Neuronal stem cell (in vitro differentiated cells): ENCODE measurements around the gene RASD2.
A peak's percentile ranks its signal among the peaks of the same experiment; 100 is the strongest.

Experiments
- DNase-seq: peaks from one replicate; pipeline ENCODE4 v3.0.0-alpha.2; 2013; ENCODE audit warnings: low spot score
- H2AFZ ChIP-seq: one replicate; pipeline ENCODE4 v1.6.1; 2013; ENCODE audit warnings: mild to moderate bottlenecking, low read length, inconsistent platforms
- H2AK5ac ChIP-seq: 2 replicates; pipeline ENCODE4 v1.6.1; 2013; ENCODE audit warnings: low read depth, mild to moderate bottlenecking, inconsistent platforms, low read length, moderate library complexity, mixed read lengths
- H2BK120ac ChIP-seq: 2 replicates; pipeline ENCODE4 v1.6.1; 2013; ENCODE audit warnings: low read depth, mild to moderate bottlenecking, inconsistent platforms, low read length, moderate library complexity, mixed read lengths
- H2BK12ac ChIP-seq: one replicate; pipeline ENCODE4 v1.6.1; 2013; ENCODE audit warnings: low read length, inconsistent platforms
- H2BK15ac ChIP-seq: 2 replicates; pipeline ENCODE4 v1.6.1; 2013; ENCODE audit warnings: mild to moderate bottlenecking, low read length, inconsistent platforms, mixed read lengths
- H2BK5ac ChIP-seq: one replicate; pipeline ENCODE4 v1.6.1; 2013; ENCODE audit warnings: inconsistent platforms, mild to moderate bottlenecking, low read length, moderate library complexity
- H3K14ac ChIP-seq: one replicate; pipeline ENCODE4 v1.6.1; 2013; ENCODE audit warnings: low read length, inconsistent platforms
- H3K18ac ChIP-seq: 2 replicates; pipeline ENCODE4 v1.6.1; 2013; ENCODE audit warnings: low read length, inconsistent platforms
- H3K23ac ChIP-seq: 2 replicates; pipeline ENCODE4 v1.6.1; 2013; ENCODE audit warnings: low read depth, mild to moderate bottlenecking, mixed read lengths, low read length, inconsistent platforms; ENCODE audit not compliant: poor library complexity
- H3K27ac ChIP-seq: replicated peaks from 3 replicates; pipeline ENCODE4 v1.5.1; 2013; ENCODE audit warnings: low read length, inconsistent platforms
- H3K27me3 ChIP-seq, 3 experiments: 2 replicates each; pipeline ENCODE4 v1.6.1; 2013; ENCODE audit warnings: low read length in 3 of 3, mild to moderate bottlenecking in 2 of 3, inconsistent platforms in 1 of 3, low read depth in 1 of 3, mixed read lengths in 1 of 3, moderate library complexity in 1 of 3; ENCODE audit not compliant: control insufficient read depth in 3 of 3, insufficient read depth in 3 of 3
- H3K36me3 ChIP-seq, 2 donors: replicated peaks in 1 of 2; 2 replicates each; pipeline ENCODE4 v1.6.1; 2013; ENCODE audit warnings: low read length in 2 of 2; ENCODE audit not compliant: control insufficient read depth in 2 of 2, insufficient read depth in 2 of 2
- H3K4ac ChIP-seq: 2 replicates; pipeline ENCODE4 v1.6.1; 2013; ENCODE audit warnings: inconsistent platforms, mild to moderate bottlenecking, low read length, moderate library complexity
- H3K4me1 ChIP-seq, 2 donors: 1 replicate in 1 of 2; 2 replicates in 1 of 2; pipeline ENCODE4 v1.6.1; 2013; ENCODE audit warnings: low read length in 2 of 2, low read depth in 1 of 2; ENCODE audit not compliant: control insufficient read depth in 2 of 2, insufficient read depth in 1 of 2
- H3K4me2 ChIP-seq: one replicate; pipeline ENCODE4 v1.6.1; 2013; ENCODE audit warnings: mild to moderate bottlenecking, low read length, inconsistent platforms; ENCODE audit not compliant: insufficient read depth, poor library complexity, severe bottlenecking
- H3K4me3 ChIP-seq, 2 donors: 2 replicates each; pipeline ENCODE4 v1.5.1; 2013; ENCODE audit warnings: low read length in 2 of 2, mild to moderate bottlenecking in 2 of 2, inconsistent platforms in 1 of 2, moderate library complexity in 1 of 2
- H3K79me1 ChIP-seq: one replicate; pipeline ENCODE4 v1.6.1; 2013; ENCODE audit warnings: low read depth, mild to moderate bottlenecking, inconsistent platforms, low read length, moderate library complexity
- H3K9ac ChIP-seq: one replicate; pipeline ENCODE4 v1.6.1; 2013; ENCODE audit warnings: mild to moderate bottlenecking, low read depth, low read length, inconsistent platforms; ENCODE audit not compliant: poor library complexity
- H3K9me3 ChIP-seq, 2 donors: replicated peaks in 1 of 2; 2 replicates each; pipeline versions ENCODE3 to v1.6.1; 2013; ENCODE audit warnings: low read length in 2 of 2, mild to moderate bottlenecking in 2 of 2, inconsistent platforms in 1 of 2, low read depth in 1 of 2, mixed read lengths in 1 of 2, moderate library complexity in 1 of 2; ENCODE audit not compliant: control insufficient read depth in 2 of 2, insufficient read depth in 1 of 2
- H4K8ac ChIP-seq: one replicate; pipeline ENCODE4 v1.6.1; 2013; ENCODE audit warnings: low read depth, mild to moderate bottlenecking, inconsistent platforms, low read length, moderate library complexity
- H4K91ac ChIP-seq: one replicate; pipeline ENCODE4 v1.6.1; 2013; ENCODE audit warnings: low read length, low read depth, mild to moderate bottlenecking, inconsistent platforms; ENCODE audit not compliant: poor library complexity
- WGBS, 2 donors: extraction: QIAGEN DNeasy Blood & Tissue Kit; methylation state at CpG; one replicate each; pipeline ENCODE4 v1.1.7; 2013; ENCODE audit warnings: missing lambda C conversion rate in 2 of 2, mixed read lengths in 1 of 2; ENCODE audit not compliant: insufficient read length in 2 of 2, insufficient replicate concordance in 1 of 2; ENCODE audit errors: extremely low coverage in 2 of 2; 5-methylcytosine and 5-hydroxymethylcytosine counted together

The RASD2 gene

GRCh38 chr22:35509451-35509850 is 31.2 kb upstream of the RASD2 start:
- Histone ChIP-seq H3K27me3 (peaks cover 0 to 7% (median 0%) of the 10 kb centered on the region in 3 experiments), H2AFZ (no peak overlapping the region), H2BK12ac (no peak overlapping the region), H3K4me3 (no peak overlapping the region), H2AK5ac (no peak overlapping the region), H3K79me1 (no peaks in the 10 kb centered on the region), H3K9me3 (no peaks in the 10 kb centered on the region), H3K14ac (no peak overlapping the region), H3K4me2 (no peak overlapping the region), H3K4ac (no peak overlapping the region), H4K91ac (no peak overlapping the region), H3K27ac (no peak overlapping the region), H4K8ac (no peak overlapping the region), H3K36me3 (no peaks in the 10 kb centered on the region), H2BK15ac (no peak overlapping the region), H2BK120ac (no peak overlapping the region), H3K4me1 (peaks cover 0 to 7% of the 10 kb centered on the region in 2 donors), H3K9ac (no peak overlapping the region), H3K18ac (peak overlapping the region; percentile 39), H3K23ac (no peak overlapping the region), H2BK5ac (no peak overlapping the region)
- DNase-seq, result no peak
- no CpG with 5 or more reads among the region's 10 CpGs for WGBS, 2 donors

GRCh38 chr22:35509960-35510359 is 30.7 kb upstream of the RASD2 start:
- Histone ChIP-seq H2BK15ac (no peak overlapping the region), H2BK5ac (no peak overlapping the region)
- WGBS, 2 donors, result no CpG with 5 or more reads among the region's 2 CpGs

GRCh38 chr22:35510481-35510934 is 30.1 kb upstream of the RASD2 start:
- Histone ChIP-seq H3K9ac (no peak overlapping the region), H3K23ac (no peak overlapping the region), H2AK5ac (no peak overlapping the region), H3K36me3 (no peaks in the 10 kb centered on the region), H4K91ac (no peak overlapping the region), H2BK15ac (no peak overlapping the region), H3K4ac (no peak overlapping the region), H3K27me3 (peaks cover 0 to 9% (median 0%) of the 10 kb centered on the region in 3 experiments), H3K9me3 (no peaks in the 10 kb centered on the region), H3K27ac (no peak overlapping the region), H2BK5ac (no peak overlapping the region), H2BK120ac (no peak overlapping the region), H3K4me2 (no peak overlapping the region), H3K4me3 (no peak overlapping the region), H3K14ac (no peak overlapping the region), H3K18ac (no peak overlapping the region), H2BK12ac (no peak overlapping the region), H3K4me1 (peaks cover 0 to 2% of the 10 kb centered on the region in 2 donors), H4K8ac (no peak overlapping the region), H2AFZ (peak overlapping the region; percentile 45), H3K79me1 (no peaks in the 10 kb centered on the region)
- no peak for DNase-seq
- no CpG with 5 or more reads among the region's 6 CpGs for WGBS, 2 donors

More at GRCh38 chr22:35509960-35510359, 30.7 kb upstream of the RASD2 start:
- Histone ChIP-seq H3K14ac (no peak overlapping the region), H4K8ac (no peak overlapping the region), H3K4ac (no peak overlapping the region), H3K4me2 (no peak overlapping the region), H3K4me1 (peaks cover 0 to 7% of the 10 kb centered on the region in 2 donors), H2AK5ac (no peak overlapping the region), H3K27me3 (peaks cover 0 to 9% (median 0%) of the 10 kb centered on the region in 3 experiments), H2AFZ (peak overlapping the region; percentile 45), H3K79me1 (no peaks in the 10 kb centered on the region), H2BK12ac (no peak overlapping the region), H4K91ac (no peak overlapping the region), H3K18ac (no peak overlapping the region), H3K27ac (no peak overlapping the region), H3K23ac (no peak overlapping the region), H3K9me3 (no peaks in the 10 kb centered on the region), H3K4me3 (no peak overlapping the region), H2BK120ac (no peak overlapping the region), H3K9ac (no peak overlapping the region), H3K36me3 (no peaks in the 10 kb centered on the region)
- DNase-seq, result no peak

GRCh38 chr22:35510951-35511350 is 29.7 kb upstream of the RASD2 start:
- no peak overlapping the region for H3K9ac ChIP-seq
- H2BK15ac ChIP-seq, result no peak overlapping the region
- H3K4me2 ChIP-seq, result no peak overlapping the region
- H3K4ac ChIP-seq, result no peak overlapping the region
- no peak overlapping the region for H3K14ac ChIP-seq
- H2BK5ac ChIP-seq, result no peak overlapping the region
- H3K18ac ChIP-seq, result no peak overlapping the region
- H4K8ac ChIP-seq, result no peak overlapping the region
- no peak overlapping the region for H3K23ac ChIP-seq
- no peak overlapping the region for H2AFZ ChIP-seq
- no peak overlapping the region for H2BK12ac ChIP-seq
- H3K27ac ChIP-seq, result no peak overlapping the region
- DNase-seq, result no peak
- no peaks in the 10 kb centered on the region for H3K36me3 ChIP-seq
- no peak overlapping the region for H3K4me3 ChIP-seq
- WGBS, 2 donors, result no CpG with 5 or more reads among the region's 4 CpGs
- no peak overlapping the region for H2BK120ac ChIP-seq
- peaks cover 0 to 9% (median 0%) of the 10 kb centered on the region in 3 experiments for H3K27me3 ChIP-seq
- H3K9me3 ChIP-seq, result no peaks in the 10 kb centered on the region
- no peak overlapping the region for H2AK5ac ChIP-seq
- H4K91ac ChIP-seq, result no peak overlapping the region
- H3K79me1 ChIP-seq, result no peaks in the 10 kb centered on the region
- H3K4me1 ChIP-seq, result peaks cover 0 to 2% of the 10 kb centered on the region in 2 donors
